ENCODE measurements around the gene UTP11.

The UTP11 gene

GRCh38 chr1:38006008-38006828, 6.3 kb upstream of the UTP11 start:
- Histone ChIP-seq H3K36me3 (replicated peaks; ENCODE audit: low read depth, low read length) (no peaks in the 10 kb centered on the region), H3K79me2 (ENCODE audit: low read length) (peaks cover 28% of the 10 kb centered on the region), H3K9me3 (ENCODE audit: insufficient read depth, low read length) (no peaks in the 10 kb centered on the region), H3K9ac (ENCODE audit: low read length) (0 out of 2 replicates have a peak overlapping the region, but pooled peaks have one; percentile 24), H3K27me3 (ENCODE audit: low read depth, low read length) (no peaks in the 10 kb centered on the region), H2AFZ (ENCODE audit: low read depth, low read length) (no peak overlapping the region), H4K20me1 (ENCODE audit: insufficient read depth, low read length) (no peaks in the 10 kb centered on the region), H3K4me2 (ENCODE audit: low read length) (peak overlapping the region; percentile 66), H3K4me1 (ENCODE audit: low read length) (peaks cover 14% of the 10 kb centered on the region), H3K27ac (ENCODE audit: low read length) (no peak overlapping the region), H3K4me3 (ENCODE audit: low read length) (peak overlapping the region; percentile 93)
- TF ChIP-seq CTCF (IDR thresholded peaks at IDR 0.05; ENCODE audit: low read depth, low read length) (no peak), EZH2phosphoT487 (IDR thresholded peaks at IDR 0.05; ENCODE audit: low read depth) (no peak)

GRCh38 chr1:38009088-38009840, 3.3 kb upstream of the UTP11 start:
- Histone ChIP-seq H3K27ac (ENCODE audit: low read length) (no peak overlapping the region), H3K9ac (ENCODE audit: low read length) (no peak overlapping the region)

GRCh38 chr1:38009841-38010180, 2.7 kb upstream of the UTP11 start:
- no peaks in the 10 kb centered on the region for H3K36me3 ChIP-seq (replicated peaks; ENCODE audit: low read depth, low read length)
- no peak for TF ChIP-seq EZH2phosphoT487 (IDR thresholded peaks at IDR 0.05; ENCODE audit: low read depth)
- no peak for TF ChIP-seq CTCF (IDR thresholded peaks at IDR 0.05; ENCODE audit: low read depth, low read length)
- H3K4me2 ChIP-seq (ENCODE audit: low read length): no peak overlapping the region
- peaks cover 16% of the 10 kb centered on the region for H3K4me1 ChIP-seq (ENCODE audit: low read length)
- H2AFZ ChIP-seq (ENCODE audit: low read depth, low read length): no peak overlapping the region
- no peak overlapping the region for H3K9ac ChIP-seq (ENCODE audit: low read length)
- no peak overlapping the region for H3K27ac ChIP-seq (ENCODE audit: low read length)
- no peak overlapping the region for H3K4me3 ChIP-seq (ENCODE audit: low read length)
- no peaks in the 10 kb centered on the region for H3K27me3 ChIP-seq (ENCODE audit: low read depth, low read length)
- no peaks in the 10 kb centered on the region for H4K20me1 ChIP-seq (ENCODE audit: insufficient read depth, low read length)
- H3K9me3 ChIP-seq (ENCODE audit: insufficient read depth, low read length): no peaks in the 10 kb centered on the region
- H3K79me2 ChIP-seq (ENCODE audit: low read length): peaks cover 23% of the 10 kb centered on the region

More at GRCh38 chr1:38009088-38009840, 3.3 kb upstream of the UTP11 start:
- H4K20me1 ChIP-seq (ENCODE audit: insufficient read depth, low read length): no peaks in the 10 kb centered on the region
- no peak overlapping the region for H3K4me2 ChIP-seq (ENCODE audit: low read length)
- H2AFZ ChIP-seq (ENCODE audit: low read depth, low read length): no peak overlapping the region
- H3K27me3 ChIP-seq (ENCODE audit: low read depth, low read length): no peaks in the 10 kb centered on the region
- peaks cover 15% of the 10 kb centered on the region for H3K4me1 ChIP-seq (ENCODE audit: low read length)
- no peak overlapping the region for H3K4me3 ChIP-seq (ENCODE audit: low read length)
- TF ChIP-seq CTCF (IDR thresholded peaks at IDR 0.05; ENCODE audit: low read depth, low read length): no peak
- no peak for TF ChIP-seq EZH2phosphoT487 (IDR thresholded peaks at IDR 0.05; ENCODE audit: low read depth)
- H3K79me2 ChIP-seq (ENCODE audit: low read length): peaks cover 23% of the 10 kb centered on the region
- H3K36me3 ChIP-seq (replicated peaks; ENCODE audit: low read depth, low read length): no peaks in the 10 kb centered on the region
- H3K9me3 ChIP-seq (ENCODE audit: insufficient read depth, low read length): no peaks in the 10 kb centered on the region

GRCh38 chr1:38013227-38013622, 691 bp downstream of the UTP11 start:
- Histone ChIP-seq H3K9ac (ENCODE audit: low read length) (peak overlapping the region; percentile 86), H3K27ac (ENCODE audit: low read length) (peak overlapping the region; percentile 65), H3K4me1 (ENCODE audit: low read length) (peaks cover 13% of the 10 kb centered on the region), H3K27me3 (ENCODE audit: low read depth, low read length) (no peaks in the 10 kb centered on the region), H3K9me3 (ENCODE audit: insufficient read depth, low read length) (no peaks in the 10 kb centered on the region), H2AFZ (ENCODE audit: low read depth, low read length) (no peak overlapping the region), H3K79me2 (ENCODE audit: low read length) (peaks cover 53% of the 10 kb centered on the region), H3K4me3 (ENCODE audit: low read length) (peak overlapping the region; percentile 89), H3K4me2 (ENCODE audit: low read length) (peak overlapping the region; percentile 88), H4K20me1 (ENCODE audit: insufficient read depth, low read length) (no peaks in the 10 kb centered on the region), H3K36me3 (replicated peaks; ENCODE audit: low read depth, low read length) (peaks cover 8% of the 10 kb centered on the region)
- TF ChIP-seq EZH2phosphoT487 (IDR thresholded peaks at IDR 0.05; ENCODE audit: low read depth): no peak
- TF ChIP-seq CTCF (IDR thresholded peaks at IDR 0.05; ENCODE audit: low read depth, low read length): no peak

Measured in OCI-LY3 (cell line).